Fibroblast of gingiva (primary cell): ENCODE measurements around the gene SREBF1.

Experiments used
- DNase-seq: peaks from one replicate; pipeline ENCODE4 v3.0.0-alpha.2; 2011; ENCODE audit warnings: low read depth

The SREBF1 gene

DNA sequence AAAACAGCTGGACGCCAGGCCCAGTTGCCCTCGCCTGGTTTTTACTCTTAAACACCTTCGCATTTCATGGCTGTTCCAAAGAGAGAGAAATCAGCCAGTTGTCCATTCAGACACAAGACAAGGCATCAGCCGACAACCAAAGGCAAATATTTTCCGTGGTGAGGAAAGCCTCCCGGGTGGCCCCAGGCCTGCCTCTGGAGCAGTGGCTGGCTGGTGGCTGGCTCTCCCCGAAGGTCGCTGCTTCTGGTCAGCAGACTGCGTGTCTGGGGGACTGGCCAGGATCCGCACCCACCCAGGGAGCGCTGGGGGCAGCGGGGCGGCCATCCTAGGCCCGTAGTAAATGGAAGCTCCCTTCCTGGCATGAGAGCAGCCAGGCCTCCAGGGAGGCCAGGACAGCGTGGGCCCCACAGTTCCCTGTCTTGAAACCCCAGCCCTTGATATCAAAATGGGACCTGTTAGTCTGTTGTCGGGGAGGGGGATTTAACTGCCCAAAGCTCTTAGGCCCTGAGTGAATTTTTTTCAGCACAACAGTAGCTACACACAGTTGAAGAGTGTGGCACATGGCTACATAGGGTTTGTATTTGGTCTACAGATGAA is 57.7 kb downstream of the SREBF1 start:
- no peak for DNase-seq

DNA sequence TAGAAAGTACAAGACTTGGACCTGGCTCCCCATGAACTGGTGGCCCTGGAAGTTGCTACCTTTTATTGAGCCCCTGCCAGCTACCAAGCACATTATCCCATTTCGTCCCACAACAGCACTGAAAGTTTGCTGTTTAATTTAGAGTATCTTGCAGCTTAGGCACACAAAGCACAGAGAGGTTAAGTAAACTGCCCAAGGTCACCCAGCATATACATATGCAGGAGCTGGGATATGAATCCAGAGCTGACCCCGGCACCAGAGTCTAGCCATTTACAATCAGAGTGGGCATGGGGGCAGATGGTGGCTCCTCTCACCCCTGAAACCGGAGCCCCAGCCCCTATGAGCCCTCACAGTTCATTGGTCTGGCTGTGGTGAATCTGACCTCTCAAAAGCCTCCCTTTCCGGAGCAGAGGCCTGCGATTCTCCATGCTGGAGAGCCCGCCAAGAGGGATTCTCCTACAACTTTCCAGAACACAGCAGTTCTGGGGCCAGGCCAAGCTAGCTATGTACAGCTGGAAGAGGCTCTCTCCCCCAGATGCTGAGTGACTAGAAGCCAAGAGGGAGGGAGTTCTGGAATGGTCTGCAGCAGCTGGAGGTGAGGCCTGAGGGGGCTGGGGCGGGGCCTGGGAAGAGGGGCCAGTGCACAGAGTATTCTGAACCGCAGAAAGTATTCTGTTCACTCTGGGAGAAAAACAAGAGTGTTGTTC is 58.3 kb downstream of the SREBF1 start:
- peak; percentile 59 for DNase-seq

DNA sequence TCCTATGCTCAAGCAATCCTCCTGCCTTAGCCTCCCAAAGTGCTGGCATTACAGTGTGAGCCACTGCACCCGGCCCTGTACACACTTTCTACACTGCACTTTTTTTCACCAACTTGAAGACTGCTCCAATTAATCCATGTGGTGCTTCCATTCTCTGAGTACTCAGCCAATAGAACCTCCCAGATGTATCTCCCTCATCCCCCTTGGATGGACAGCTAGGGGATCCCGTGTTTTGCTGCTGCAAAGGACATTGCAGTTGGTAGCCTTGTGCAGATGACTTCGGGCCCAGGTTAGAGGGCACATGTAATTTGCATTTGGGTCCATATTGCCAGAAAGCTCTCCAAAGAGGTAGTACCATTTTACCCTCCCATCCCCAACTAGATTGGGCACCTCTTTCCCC is 59.9 kb downstream of the SREBF1 start:
- DNase-seq: no peak

DNA sequence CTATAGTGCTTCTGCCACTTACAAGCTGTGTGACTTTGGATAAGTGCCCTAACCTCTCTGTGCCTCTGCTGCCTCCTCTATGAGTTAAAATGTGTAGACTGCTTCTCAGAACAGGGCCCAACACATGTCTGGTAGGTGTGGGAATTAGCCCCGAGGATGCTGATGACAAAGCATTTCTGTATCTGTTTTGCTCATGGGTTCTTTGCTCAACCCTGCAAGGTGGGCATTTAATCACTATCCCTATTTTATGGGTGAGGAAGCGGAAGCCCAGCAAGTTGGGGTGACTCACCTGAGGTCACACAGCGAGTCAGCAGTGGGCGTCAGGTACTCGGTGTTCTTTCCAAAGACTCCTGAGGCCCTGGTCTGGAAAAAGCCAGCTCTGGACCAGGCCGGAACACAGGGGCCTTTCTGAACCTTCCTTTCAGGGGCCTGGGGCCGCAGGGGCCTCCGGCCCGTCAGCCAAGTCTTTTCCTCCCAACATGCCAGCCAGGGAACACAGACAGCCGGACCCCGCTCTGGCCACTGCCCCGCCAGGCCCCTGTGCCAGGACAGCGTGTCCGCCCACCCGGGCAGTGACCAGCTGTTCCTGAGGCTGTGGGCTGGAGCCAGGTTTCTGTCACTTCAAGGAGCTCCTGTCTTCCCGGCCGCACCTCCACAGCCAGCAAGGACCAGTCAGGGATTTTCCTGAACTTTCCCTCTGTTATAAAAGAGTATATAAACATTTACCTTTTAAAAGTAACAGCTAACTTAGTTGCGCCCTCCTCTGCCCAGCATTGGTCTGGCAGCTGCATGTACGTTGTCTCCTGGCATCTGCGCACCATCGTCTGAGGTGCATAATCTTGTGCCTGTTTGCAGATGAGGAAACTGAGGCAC is 62.5 kb downstream of the SREBF1 start:
- no peak for DNase-seq

DNA sequence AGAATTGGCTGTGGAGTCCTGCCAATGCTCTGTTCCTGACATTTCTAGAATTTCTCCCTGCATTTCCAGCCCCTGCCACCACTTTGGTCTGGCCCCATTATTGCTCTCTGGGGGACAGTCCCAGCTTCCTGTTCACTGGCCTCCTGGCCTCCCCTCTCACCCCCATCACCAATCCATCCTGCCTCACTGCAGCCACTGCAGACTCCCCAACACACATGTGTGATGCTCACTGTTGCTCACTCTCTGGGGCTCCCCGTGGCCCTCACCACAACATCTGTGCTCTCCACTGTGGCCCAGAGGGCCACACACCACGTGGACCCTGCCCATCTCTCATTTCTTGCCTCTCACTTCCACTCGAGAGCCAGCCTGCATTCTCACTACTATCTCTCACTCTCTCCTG is 64.6 kb downstream of the SREBF1 start:
- no peak for DNase-seq

DNA sequence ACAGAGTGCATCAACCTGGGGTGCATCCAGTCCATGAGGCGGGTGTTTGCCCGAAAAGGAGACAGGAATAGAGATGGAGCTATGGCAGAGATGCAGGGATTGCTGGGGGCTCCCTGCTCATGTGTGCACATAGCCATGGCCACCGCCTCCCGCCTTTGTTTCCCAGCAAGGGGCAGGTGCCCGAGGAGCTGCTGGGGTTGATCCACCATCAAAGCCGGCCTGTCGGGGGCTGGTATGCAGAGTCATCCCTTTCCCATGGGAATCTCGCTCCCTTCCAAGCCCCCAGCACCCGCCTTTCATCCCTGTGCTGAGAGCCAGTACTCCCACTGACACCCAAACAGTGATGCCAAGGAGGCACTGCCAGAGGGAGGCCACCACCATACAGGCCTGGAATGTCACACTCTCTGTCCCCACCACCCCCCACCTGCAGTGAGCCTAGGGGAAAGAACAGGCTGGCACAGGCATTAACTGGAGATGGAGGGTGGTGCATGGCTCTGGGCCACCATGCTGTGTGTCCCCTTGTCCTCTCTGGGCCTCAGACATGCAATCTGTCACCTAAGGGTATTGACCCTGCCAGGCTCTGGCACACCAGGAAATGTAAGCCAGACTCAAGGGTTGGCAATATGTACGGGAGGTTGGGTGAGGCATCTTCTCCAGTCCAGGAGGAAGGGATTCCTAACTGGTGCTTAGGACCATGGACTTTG is 65.1 kb downstream of the SREBF1 start:
- no peak for DNase-seq

DNA sequence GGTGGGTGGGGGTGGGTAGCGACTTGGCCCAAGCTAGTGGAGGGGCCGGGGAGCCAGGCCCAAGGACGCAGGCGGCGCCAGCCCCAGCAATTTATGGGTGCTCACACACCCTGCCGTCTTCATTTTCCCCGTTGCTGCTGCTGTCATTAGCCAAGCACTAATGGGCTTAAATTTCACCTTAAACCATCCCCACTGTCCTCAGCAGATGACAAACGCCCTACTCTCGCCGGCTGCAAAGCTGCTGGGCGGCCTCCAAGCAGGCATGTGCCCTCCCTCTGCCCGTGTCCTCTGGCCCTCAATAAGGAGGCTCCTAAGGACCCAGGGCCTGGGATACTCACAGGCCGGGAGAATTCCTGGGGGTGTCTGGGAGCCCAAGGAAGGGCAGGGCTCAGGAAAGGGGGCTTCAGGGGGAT is 66.1 kb downstream of the SREBF1 start:
- no peak for DNase-seq

DNA sequence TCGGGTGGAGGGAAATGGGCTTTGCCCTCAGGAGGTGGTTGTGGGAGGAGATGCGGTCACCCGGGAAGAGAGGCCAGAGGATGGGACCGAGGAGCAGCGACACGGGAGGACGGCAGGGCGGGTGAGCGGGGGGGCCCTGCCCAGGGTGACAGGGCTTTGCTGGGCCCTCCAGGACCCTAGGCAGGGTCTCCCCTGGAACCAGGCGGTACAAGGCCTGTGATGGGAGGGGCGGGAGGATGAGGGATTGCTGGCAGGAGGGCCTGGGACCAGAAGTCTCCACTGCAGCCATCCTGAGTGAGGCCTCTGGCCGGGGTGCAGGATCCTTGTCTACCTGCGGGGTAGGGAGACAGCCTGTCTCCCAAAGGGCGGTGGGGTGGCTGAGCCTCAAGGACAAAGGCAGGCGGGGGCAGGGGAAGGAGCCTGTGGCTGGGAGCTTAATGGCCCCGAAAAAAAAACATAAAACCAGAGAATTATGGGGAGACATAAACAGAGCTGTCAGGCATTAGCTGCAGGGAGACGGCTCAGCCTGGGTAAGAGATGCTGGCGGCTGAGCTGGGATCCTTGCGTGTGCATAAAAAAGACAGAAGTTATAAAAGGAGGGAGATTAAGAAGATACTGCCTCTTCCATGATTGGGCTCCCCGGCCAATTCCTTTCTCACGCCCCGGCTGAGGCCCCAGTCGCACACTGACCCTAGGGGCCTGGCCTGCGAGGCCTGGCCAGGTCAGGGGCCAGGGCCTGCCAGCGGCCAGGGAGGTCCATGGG is 66.7 kb downstream of the SREBF1 start:
- no peak for DNase-seq

DNA sequence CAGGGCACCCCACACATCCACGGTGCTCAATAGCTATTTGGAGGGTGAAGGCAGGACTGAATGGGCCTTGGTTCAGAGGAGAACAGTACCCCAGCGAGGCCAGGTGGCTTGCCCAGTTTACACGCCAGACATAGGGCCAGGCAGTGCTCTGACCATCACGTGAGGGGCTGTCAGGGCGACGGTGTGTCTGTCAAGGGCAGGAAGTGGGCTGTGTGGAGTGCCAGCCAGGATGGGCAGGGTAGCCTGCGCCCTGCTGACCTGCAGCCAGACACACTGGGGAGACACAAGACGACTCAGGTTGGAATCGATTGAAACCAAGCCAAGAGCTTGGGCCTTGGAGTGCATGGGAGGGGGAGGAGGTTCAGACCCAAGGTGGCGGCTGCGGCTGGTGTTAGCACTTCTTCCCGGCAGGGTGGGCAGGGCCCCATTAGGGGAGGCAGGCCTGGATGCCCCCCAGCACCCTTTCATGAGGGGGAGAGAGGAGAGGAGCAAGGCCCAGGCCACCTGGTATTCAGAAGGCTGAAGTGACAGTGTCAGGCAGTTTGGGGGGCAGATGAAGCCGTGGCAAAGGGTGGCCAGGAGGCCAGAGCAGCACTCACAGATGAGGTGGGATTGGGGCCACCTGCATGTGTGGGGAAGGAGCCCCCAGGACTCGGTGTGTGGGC is 68.2 kb downstream of the SREBF1 start:
- no peak for DNase-seq

DNA sequence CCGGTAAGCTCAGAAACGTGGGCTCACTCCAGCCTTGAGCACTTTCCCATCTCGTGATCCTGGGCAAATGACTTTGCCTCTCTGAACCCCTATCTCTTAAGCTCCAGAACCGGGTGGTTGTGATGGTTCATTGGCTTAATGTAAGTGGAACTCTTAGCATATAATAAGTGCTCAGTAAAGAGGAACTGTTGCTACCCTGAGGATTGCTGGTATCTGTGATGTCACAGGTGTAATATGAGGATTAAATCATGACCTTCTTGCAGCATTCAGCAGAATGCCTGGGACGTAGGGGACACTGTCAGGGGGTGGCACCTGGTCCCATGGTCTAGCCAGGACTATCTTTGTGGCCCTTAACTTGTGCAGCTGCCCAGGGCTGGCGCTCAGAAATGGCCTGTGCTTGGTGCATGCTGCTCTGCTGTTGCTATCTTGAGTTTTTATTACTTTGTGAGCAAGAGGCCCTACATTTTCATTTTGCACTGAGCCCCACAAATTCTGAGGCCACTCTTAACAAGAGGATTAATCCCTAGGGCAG is 68.8 kb downstream of the SREBF1 start:
- DNase-seq: no peak

DNA sequence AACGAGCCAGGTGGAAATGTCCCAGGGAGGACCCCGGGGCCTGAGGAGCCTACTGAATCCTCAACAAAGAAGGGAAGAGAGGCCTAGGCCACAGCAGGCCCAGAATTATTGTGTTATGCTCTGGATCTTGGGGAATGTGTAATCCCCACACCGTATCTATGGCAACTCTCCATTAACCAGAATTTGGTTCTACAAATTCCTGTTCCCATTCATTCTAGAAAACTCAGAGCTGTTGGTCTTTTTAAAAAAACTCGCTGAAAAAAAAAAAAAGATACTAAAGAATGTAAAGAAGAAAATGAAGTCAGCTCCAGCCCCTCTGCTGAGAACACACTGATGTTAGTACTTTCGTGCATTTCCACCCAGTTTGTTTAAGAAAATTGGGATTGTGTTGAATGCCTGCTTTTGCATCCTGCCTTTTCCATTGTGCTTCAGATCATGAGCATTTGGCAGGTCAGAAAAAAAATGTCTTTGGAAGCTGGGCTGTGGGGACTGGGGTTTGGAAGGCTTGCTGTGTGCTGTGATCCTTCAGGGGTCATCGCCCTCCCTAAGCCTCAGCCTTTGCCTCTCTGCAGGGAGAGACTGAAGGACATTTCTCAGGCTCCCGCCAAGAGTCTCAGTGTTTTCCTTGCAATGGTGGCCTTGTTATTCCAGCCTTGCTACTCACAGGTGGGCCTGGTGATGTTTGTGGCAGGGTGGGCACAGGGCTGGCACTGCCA is 69.5 kb downstream of the SREBF1 start:
- DNase-seq: no peak

DNA sequence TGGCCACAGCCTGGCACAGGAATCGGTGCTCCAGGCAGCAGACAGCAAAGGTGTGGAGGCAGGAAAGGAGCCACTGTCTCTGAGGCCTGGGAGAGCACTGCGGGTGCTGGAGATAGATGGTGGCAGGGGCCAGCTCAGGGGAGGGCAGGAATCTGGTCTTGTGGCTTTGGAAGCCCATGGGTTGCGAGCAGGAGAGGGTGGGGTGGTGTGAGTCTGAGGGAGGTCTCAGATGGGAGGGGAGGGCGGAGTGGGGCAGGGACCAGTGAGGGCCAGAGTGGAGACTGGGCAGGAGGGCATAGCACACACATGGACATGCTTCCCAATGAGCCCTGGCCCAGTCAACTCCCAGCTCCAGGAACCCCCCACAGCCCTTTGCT is 70.1 kb downstream of the SREBF1 start:
- no peak for DNase-seq

DNA sequence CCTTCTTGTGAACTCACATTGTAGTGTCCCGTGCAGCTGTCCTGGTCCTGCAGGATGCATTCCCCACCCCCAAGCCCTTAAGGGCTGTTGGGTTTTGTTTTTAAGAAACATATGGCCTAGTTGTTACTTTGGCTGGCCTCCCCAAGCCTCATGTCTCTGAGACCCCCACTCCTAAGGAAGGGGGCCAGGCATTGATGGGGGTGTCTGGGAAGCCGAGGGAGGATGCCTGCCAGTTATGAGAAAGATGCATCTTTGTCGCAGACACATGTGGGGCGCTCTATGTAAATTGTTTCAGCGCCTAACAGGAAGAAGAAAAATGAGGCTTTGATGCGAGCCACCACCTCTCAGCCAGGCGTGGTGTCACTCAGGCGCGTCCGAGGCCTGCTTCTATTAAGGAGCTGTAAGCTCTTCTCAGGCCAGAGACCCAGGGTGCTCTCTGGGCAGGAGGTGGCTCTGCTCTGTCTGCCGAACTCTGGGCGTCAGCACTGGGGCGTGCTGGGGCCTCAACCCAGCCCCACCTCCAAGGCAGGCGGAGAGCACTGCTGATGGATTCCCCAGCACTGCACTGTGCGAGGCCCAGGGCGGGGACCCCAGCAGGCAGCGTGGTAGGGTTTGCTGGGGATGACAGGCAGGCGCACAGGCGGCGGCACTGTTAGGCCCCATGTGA is 70.6 kb downstream of the SREBF1 start:
- no peak for DNase-seq

DNA sequence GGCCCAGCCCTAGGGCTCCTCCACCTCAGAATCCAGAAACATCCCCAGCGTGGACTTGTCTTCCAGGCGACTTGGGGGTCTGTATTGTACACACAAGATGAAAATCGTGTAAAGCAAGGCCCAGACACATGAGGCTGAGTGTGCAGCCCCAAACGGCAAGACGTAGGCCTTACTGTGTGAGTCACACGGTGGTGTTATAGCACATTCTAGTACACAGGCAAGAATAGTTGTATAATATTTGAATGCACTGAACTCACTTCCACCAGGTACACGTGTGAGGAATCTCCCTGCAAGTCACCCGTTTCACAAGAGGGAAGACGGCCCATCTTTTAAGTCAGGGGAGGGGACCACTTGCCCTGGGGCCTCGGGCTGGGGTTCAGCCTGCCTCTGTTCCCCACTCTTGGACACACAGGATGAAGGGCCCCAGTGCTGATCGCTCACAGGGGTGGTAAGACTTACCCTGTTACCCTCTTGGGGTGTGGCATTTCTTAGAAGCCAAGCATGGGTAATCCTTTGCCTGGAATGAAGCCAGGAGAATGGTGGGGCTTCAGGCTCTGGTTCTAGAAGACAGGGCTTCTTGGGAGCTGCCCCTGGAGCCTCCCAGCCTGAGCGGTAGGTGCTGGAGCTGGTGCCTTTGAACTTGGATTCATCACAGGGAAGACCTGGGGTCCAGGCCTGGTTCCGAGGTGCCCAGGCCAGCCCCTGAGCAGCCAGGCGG is 71.3 kb downstream of the SREBF1 start:
- no peak for DNase-seq

DNA sequence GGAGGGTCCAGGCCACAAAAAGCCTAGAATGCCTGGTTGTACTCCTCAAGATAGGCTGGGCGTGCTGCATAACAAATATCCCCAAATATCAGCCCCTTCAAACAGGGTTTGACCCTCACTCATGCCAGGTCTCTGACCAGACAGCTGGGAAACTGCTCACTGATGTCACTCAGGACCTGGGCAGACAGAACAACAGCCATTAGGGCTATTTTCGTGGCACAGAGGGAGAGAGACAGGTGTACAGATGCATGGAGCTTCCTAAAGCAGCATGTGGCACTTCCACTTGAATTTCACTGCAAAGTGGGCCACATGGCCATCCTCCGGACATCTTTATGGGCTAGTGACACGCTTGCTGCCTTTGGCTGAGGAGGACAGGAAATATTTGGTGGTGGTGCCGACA is 73.1 kb downstream of the SREBF1 start:
- DNase-seq: no peak

DNA sequence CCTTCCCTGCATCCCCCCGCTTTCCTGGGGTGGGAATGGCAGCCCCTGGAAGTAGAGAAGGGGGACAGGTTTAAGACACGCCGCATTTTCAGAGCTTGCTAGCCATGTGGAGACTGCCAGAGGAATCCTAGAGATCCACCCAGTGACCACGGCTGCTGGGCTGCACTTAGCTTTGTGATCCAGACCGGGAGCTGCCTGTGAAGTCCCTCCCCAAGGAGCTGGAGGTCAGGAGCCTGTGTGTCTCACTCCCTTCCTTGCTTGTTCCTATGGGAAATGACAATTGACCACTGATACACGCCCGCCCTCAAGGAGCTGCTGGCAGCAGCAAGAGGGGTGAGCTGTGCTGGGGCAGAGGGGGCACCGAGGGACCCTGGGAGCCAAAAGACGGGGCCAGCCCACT is 73.7 kb downstream of the SREBF1 start:
- DNase-seq: no peak

DNA sequence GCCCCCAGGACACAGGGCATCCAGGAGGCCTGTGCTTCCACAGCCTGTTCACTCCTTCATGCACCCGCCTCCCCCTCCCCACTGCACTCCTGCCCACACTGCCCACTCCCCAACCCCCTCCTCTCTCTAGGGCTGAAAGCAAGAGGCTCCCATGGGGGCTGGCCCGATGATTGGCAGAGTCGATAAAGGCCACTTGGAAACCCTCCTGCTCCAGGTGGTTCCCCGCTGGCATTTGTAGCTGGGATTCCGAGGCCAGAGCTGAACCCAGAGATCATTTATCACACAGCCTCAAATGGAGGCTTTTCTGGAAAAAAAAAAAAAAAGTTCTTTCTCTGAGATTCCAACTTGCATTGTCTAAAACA is 74.1 kb downstream of the SREBF1 start:
- no peak for DNase-seq
